ENCODE results near the gene ZNF552.
"Not testable (repeated sequence)": the region's sequence is repeated elsewhere in the genome, so short reads cannot be mapped to it uniquely, and the experiment has no call there.

Gene ZNF552

GRCh38 chr19:57814505-57815246 is at the start of gene ZNF552:
ZNF552 (minus strand) TSS chr19:57814913; CDS start chr19:57814743, 170 bp downstream.
- peak; percentile 23 to 92 (median 78) for DNase-seq

DNA sequence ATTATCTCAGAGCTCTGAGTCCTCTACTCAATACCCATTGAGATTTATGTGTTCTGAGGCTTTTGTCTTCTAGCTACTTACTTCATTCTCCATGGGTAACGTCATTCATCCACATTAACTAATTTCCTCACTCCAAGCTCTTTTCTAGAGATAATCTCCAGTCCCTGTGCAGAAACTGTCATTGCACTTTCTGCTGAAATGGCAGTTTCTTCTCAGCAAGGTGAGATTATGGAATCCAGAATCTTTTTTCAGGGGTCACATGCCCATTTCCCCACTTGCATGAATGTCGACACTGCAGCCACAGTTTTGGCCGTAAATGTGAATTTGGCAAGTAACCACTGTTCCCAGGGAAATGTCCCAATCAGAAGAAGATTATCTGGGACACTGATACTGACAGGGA is 47.6 kb upstream of the ZNF552 start:
- not testable (repeated sequence) for DNase-seq

- not testable (repeated sequence) for DNase-seq
Measured at GRCh38 chr19:57854117-57854516, 39.4 kb upstream of the ZNF552 start.

DNA sequence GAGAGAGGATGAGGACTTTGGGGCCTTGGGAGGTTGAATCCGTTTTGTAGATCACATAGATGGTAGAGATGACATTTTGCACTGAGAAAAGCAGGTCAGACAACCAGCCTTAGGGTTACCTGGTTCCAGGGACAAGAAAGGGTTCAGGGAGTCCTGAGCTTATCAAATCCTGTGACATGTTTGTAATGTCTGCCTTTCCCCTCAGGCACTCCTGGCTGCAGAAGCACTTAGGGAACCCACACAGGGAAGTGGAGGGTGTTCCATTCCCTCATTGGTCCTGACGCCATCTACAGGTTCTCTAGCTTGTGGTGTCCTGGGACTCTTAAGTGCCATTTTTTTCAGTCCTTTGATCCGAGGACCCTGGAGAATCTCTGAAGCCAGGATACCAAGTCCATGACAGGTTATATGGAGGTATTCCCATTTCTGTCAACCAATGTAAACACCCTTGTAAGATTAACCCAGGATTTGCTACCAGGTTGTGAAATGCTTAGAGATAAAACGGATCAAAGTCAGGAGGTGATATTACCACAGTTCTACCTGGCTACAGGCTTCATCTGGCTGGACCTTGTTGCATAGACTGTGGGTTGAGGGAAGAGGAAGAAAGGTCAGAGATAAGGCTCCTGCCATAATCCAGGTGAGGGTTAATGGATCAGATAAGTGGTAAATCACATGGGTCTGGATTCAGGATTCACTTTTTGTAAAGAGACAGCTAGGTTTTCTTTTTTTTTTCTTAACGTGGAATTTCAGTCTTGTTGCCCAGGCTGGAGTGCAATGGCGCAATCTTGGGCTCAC is 37.3 kb upstream of the ZNF552 start:
- DNase-seq = not testable (repeated sequence)

DNA sequence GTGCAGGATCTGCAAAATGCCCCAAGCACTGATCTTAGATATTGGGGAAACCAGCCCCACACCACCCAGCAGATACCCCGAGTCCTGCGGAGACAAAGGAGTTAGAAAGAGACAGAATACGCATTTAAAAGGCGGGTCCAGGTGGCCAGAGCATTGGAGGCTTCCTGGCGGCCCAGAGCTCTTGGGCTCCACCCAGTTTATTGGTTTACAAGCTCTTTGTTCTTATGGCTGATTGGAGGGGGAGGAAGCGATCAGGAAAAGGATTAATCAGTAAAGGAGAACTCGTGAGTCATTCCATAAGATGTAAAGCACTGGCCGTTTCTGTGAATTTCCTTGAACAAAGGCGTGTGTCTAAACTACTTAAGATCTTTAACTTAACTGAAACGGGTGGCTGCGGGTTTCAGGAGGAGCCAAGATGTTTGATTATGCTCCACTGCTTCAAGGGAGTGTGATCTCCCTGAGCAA is 35.9 kb upstream of the ZNF552 start:
- no peak for DNase-seq

- peak in 57 of 58 donors; percentile 2 to 85 (median 62) for DNase-seq
Measured at GRCh38 chr19:57849666-57850473, 35.2 kb upstream of the ZNF552 start, which contains the start of gene ZNF587. ZNF587 (plus strand) TSS chr19:57849859; CDS start chr19:57850039, 180 bp downstream.

- DNase-seq = not testable (repeated sequence)
Measured at GRCh38 chr19:57849162-57849665, 34.5 kb upstream of the ZNF552 start.

GRCh38 chr19:57847164-57847563 is 32.5 kb upstream of the ZNF552 start:
- DNase-seq = not testable (repeated sequence)

DNA sequence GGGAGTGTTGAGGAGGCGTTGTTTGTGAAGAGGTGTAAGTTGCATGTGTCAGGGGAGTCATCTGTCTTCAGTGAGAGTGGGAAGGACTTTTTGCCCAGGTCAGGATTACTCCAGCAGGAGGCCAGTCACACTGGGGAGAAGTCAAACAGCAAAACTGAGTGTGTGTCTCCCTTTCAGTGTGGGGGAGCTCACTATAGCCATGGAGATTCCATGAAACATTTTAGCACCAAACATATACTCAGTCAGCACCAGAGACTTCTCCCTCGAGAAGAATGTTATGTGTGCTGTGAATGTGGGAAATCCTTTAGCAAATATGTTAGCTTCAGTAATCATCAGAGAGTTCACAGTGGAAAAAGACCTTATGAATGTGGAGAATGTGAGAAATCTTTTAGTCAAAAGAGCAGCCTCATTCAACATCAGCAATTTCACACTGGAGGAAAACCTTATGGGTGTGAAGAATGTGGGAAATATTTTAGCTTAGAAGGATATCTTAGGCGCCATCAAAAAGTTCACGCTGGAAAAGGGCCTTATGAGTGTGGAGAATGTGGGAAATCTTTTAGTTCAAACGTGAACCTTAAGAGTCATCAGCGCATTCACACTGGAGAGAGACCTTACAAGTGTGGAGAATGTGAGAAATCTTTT is 26.5 kb upstream of the ZNF552 start:
- no peak for DNase-seq

- DNase-seq = not testable (repeated sequence)
Measured at GRCh38 chr19:57838622-57839191, 24.0 kb upstream of the ZNF552 start.

- not testable (repeated sequence) for DNase-seq
Measured at GRCh38 chr19:57836991-57837390, 22.3 kb upstream of the ZNF552 start.

DNA sequence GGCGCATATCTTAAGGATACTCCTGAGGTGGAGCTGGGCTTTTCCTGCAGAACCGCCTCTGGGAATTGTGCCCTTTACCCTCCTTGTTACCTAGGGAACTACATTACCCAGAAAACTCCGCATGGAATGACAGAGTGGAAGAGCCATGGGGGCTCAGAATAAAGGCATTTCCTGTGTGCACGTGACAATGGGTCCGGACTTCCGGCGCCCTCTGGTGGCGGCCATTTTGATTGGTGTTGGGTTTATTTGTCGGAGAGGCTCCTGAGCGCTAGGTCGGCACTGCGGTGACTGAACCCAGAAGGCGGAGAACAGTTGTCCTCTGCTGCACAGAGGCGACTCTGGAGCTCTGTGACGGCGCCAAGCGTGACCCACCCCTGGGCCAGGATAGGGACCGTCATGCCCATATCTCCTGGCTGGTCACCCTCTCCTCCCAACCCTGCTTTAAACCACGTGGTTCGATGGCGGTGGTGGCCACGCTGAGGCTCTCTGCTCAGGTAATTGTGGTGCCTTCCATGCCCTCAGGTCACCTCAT is 15.4 kb upstream of the ZNF552 start, which contains the start of gene ZNF587B:
TSS of gene ZNF587B (plus strand) at position 229 of the 532 bp plus-strand sequence. CDS start at position 459, 230 bp downstream.
- peak in 56 of 58 donors; percentile 1 to 82 (median 44) for DNase-seq

GRCh38 chr19:57829316-57829715 is 14.6 kb upstream of the ZNF552 start:
- no peak for DNase-seq

GRCh38 chr19:57825511-57825910 is 10.8 kb upstream of the ZNF552 start:
- no peak for DNase-seq

DNA sequence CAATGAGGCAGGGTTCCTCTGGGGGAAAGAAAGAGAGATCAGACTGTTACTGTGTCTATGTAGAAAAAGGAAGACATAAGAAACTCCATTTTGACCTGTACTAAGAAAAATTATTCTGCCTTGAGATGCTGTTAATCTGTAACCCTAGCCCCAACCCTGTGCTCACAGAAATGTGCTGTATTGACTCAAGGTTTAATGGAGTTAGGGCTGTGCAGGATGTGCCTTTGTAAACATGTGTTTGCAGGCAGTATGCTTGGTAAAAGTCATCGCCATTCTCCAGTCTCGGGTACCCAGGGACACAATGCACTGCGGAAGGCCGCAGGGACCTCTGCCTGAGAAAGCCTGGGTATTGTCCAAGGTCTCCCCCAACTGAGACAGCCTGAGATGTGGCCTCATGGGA is 8.9 kb upstream of the ZNF552 start:
- DNase-seq = not testable (repeated sequence)

DNA sequence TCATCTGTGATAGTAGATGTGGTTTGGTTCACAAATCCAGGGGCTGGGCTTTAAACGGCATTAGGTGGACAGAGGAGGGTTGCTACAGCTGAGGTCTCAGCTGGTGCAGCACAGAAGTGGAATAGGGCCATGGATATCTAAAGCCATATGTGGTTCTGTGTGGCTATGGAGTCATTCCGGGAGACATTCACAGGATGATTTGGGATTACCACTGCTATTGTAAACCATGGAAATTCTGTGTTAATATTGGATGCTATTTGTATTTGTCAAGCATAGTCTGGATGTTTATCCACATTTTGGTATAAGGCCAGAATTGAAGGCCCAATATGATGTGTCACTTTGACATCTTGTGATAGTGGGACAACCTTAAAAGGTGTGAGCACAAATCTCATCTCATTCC is 8.4 kb upstream of the ZNF552 start:
- not testable (repeated sequence) for DNase-seq

GRCh38 chr19:57821501-57821900 is 6.8 kb upstream of the ZNF552 start:
- not testable (repeated sequence) for DNase-seq

- not testable (repeated sequence) for DNase-seq
Measured at GRCh38 chr19:57821095-57821494, 6.4 kb upstream of the ZNF552 start.

DNA sequence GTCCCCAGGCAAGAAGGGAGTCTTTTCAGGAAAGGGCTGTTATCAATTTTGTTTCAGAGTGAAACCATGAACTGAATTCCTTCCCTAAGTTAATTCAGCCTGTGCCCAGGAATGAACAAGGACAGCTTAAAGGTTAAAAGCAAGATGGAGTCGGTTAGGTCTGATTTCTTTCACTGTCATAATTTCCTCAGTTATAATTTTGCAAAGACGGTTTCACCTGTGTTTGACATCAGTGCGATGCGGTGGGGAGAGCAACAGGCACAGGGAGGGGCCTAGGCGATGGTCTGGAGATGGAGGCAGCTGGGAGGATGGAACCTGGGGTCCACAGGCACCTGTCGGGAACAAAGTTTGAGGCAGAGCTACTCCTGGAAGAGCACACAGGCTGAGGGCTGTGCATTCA is 5.9 kb upstream of the ZNF552 start:
- no peak for DNase-seq
